ENCODE data around the gene MUL1.

The MUL1 gene

GRCh38 chr1:20470194-20470593 lies 37.8 kb downstream of the MUL1 start:
- Histone ChIP-seq H3K27ac (ENCODE audit: poor library complexity, severe bottlenecking) (no peak overlapping the region), H3K27me3 (ENCODE audit: insufficient read depth, poor library complexity, severe bottlenecking) (no peaks in the 10 kb centered on the region), H3K36me3 (ENCODE audit: low read depth) (no peaks in the 10 kb centered on the region), H3K4me1 (ENCODE audit: insufficient read depth, poor library complexity, severe bottlenecking) (no peaks in the 10 kb centered on the region), H3K9me3 (ENCODE audit: severe bottlenecking) (no peaks in the 10 kb centered on the region), H3K4me3 (ENCODE audit: severe bottlenecking) (no peak overlapping the region)
- ATAC-seq (ENCODE audit: low read depth) (no peak), DNase-seq (ENCODE audit: low spot score) (no peak)
- TF ChIP-seq, protein P1, sequence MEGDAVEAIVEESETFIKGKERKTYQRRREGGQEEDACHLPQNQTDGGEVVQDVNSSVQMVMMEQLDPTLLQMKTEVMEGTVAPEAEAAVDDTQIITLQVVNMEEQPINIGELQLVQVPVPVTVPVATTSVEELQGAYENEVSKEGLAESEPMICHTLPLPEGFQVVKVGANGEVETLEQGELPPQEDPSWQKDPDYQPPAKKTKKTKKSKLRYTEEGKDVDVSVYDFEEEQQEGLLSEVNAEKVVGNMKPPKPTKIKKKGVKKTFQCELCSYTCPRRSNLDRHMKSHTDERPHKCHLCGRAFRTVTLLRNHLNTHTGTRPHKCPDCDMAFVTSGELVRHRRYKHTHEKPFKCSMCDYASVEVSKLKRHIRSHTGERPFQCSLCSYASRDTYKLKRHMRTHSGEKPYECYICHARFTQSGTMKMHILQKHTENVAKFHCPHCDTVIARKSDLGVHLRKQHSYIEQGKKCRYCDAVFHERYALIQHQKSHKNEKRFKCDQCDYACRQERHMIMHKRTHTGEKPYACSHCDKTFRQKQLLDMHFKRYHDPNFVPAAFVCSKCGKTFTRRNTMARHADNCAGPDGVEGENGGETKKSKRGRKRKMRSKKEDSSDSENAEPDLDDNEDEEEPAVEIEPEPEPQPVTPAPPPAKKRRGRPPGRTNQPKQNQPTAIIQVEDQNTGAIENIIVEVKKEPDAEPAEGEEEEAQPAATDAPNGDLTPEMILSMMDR (IDR thresholded peaks at IDR 0.05; ENCODE audit: poor library complexity, severe bottlenecking), result no peak

DNA sequence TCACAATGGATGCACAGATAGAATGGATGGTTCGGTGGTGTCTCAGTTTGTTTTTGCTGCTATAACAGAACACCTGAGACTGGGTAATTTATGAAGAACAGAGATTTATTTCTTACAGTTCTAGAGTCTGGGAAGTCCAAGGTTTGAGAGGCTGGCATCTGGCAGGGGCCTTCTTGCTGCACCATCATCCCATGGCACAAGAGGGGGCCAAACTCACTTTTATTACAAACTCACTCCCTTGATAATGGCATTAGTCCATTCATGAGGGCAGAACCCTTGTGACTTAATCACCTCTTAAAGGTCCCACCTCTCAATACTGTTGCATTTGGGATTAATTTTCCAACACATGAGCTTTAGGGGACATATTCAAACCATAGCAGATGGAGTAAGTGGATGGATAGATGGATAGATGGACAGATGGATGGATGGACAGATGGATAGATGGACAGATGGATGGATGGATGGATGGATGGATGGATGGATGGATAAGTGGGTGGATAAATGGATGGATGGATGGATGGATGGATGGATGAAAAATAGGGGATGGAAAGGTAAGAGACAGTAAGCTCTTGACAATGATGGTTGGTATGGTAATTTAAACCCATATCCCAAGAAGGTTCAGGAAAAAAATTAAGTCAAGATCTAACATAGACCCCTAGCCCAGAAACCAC lies 38.4 kb downstream of the MUL1 start:
- H3K36me3 ChIP-seq (ENCODE audit: low read depth), result no peaks in the 10 kb centered on the region
- H3K27me3 ChIP-seq (ENCODE audit: insufficient read depth, poor library complexity, severe bottlenecking), result no peaks in the 10 kb centered on the region
- DNase-seq (ENCODE audit: low spot score) (no peak), ATAC-seq (ENCODE audit: low read depth) (no peak)
- H3K27ac ChIP-seq (ENCODE audit: poor library complexity, severe bottlenecking), result no peak overlapping the region
- no peak overlapping the region for H3K4me3 ChIP-seq (ENCODE audit: severe bottlenecking)
- TF ChIP-seq, protein P1 (IDR thresholded peaks at IDR 0.05; ENCODE audit: poor library complexity, severe bottlenecking), result no peak
- no peaks in the 10 kb centered on the region for H3K4me1 ChIP-seq (ENCODE audit: insufficient read depth, poor library complexity, severe bottlenecking)
- H3K9me3 ChIP-seq (ENCODE audit: severe bottlenecking), result no peaks in the 10 kb centered on the region

GRCh38 chr1:20466273-20466672 lies 41.7 kb downstream of the MUL1 start:
- no peaks in the 10 kb centered on the region for H3K9me3 ChIP-seq (ENCODE audit: severe bottlenecking)
- TF ChIP-seq, protein P1 (IDR thresholded peaks at IDR 0.05; ENCODE audit: poor library complexity, severe bottlenecking), result no peak
- H3K4me3 ChIP-seq (ENCODE audit: severe bottlenecking), result no peak overlapping the region
- no peak overlapping the region for H3K27ac ChIP-seq (ENCODE audit: poor library complexity, severe bottlenecking)
- no peak for DNase-seq (ENCODE audit: low spot score)
- no peaks in the 10 kb centered on the region for H3K36me3 ChIP-seq (ENCODE audit: low read depth)
- H3K27me3 ChIP-seq (ENCODE audit: insufficient read depth, poor library complexity, severe bottlenecking), result no peaks in the 10 kb centered on the region
- no peaks in the 10 kb centered on the region for H3K4me1 ChIP-seq (ENCODE audit: insufficient read depth, poor library complexity, severe bottlenecking)
- ATAC-seq (ENCODE audit: low read depth), result no peak

- TF ChIP-seq, protein P1 (IDR thresholded peaks at IDR 0.05; ENCODE audit: poor library complexity, severe bottlenecking), result no peak
- Histone ChIP-seq H3K36me3 (ENCODE audit: low read depth) (no peaks in the 10 kb centered on the region), H3K4me1 (ENCODE audit: insufficient read depth, poor library complexity, severe bottlenecking) (no peaks in the 10 kb centered on the region), H3K4me3 (ENCODE audit: severe bottlenecking) (no peak overlapping the region), H3K27ac (ENCODE audit: poor library complexity, severe bottlenecking) (no peak overlapping the region), H3K27me3 (ENCODE audit: insufficient read depth, poor library complexity, severe bottlenecking) (no peaks in the 10 kb centered on the region), H3K9me3 (ENCODE audit: severe bottlenecking) (no peaks in the 10 kb centered on the region)
- ATAC-seq (ENCODE audit: low read depth) (no peak), DNase-seq (ENCODE audit: low spot score) (no peak)
Observed at GRCh38 chr1:20465187-20465586, 42.8 kb downstream of the MUL1 start.

GRCh38 chr1:20463502-20463901 lies 44.4 kb downstream of the MUL1 start:
- H3K4me3 ChIP-seq (ENCODE audit: severe bottlenecking), result no peak overlapping the region
- DNase-seq (ENCODE audit: low spot score) (no peak), ATAC-seq (ENCODE audit: low read depth) (no peak)
- no peak overlapping the region for H3K27ac ChIP-seq (ENCODE audit: poor library complexity, severe bottlenecking)
- no peaks in the 10 kb centered on the region for H3K36me3 ChIP-seq (ENCODE audit: low read depth)
- H3K4me1 ChIP-seq (ENCODE audit: insufficient read depth, poor library complexity, severe bottlenecking), result no peaks in the 10 kb centered on the region
- H3K9me3 ChIP-seq (ENCODE audit: severe bottlenecking), result no peaks in the 10 kb centered on the region
- TF ChIP-seq, protein P1 (IDR thresholded peaks at IDR 0.05; ENCODE audit: poor library complexity, severe bottlenecking), result no peak
- no peaks in the 10 kb centered on the region for H3K27me3 ChIP-seq (ENCODE audit: insufficient read depth, poor library complexity, severe bottlenecking)
